ENCODE measurements around the gene RMND5A.
A peak's percentile ranks its signal among the peaks of the same experiment; 100 is the strongest.
"Not testable (repeated sequence)": the region's sequence is repeated elsewhere in the genome, so short reads cannot be mapped to it uniquely, and the experiment has no call there.

Gene RMND5A

GRCh38 chr2:86686460-86686859 lies 33.6 kb upstream of the RMND5A start:
- Histone ChIP-seq H3K9ac (ENCODE audit: low read depth, low read length) (no peak overlapping the region), H3K4me2 (ENCODE audit: low read length) (no peak overlapping the region), H3K9me3 (replicated peaks; ENCODE audit: low read length) (no peaks in the 10 kb centered on the region), H3K27me3 (ENCODE audit: control insufficient read depth, insufficient read depth, low read length) (no peaks in the 10 kb centered on the region), H3K4me3 (ENCODE audit: low read length) (no peak overlapping the region), H3K36me3 (ENCODE audit: insufficient read depth, low read length) (no peaks in the 10 kb centered on the region), H3K4me1 (ENCODE audit: control insufficient read depth, insufficient read depth, low read length) (no peaks in the 10 kb centered on the region)

- no peaks in the 10 kb centered on the region for H3K4me1 ChIP-seq (ENCODE audit: control insufficient read depth, insufficient read depth, low read length)
These were observed 33.2 kb upstream of the RMND5A start for GRCh38 chr2:86686905-86687304.

DNA sequence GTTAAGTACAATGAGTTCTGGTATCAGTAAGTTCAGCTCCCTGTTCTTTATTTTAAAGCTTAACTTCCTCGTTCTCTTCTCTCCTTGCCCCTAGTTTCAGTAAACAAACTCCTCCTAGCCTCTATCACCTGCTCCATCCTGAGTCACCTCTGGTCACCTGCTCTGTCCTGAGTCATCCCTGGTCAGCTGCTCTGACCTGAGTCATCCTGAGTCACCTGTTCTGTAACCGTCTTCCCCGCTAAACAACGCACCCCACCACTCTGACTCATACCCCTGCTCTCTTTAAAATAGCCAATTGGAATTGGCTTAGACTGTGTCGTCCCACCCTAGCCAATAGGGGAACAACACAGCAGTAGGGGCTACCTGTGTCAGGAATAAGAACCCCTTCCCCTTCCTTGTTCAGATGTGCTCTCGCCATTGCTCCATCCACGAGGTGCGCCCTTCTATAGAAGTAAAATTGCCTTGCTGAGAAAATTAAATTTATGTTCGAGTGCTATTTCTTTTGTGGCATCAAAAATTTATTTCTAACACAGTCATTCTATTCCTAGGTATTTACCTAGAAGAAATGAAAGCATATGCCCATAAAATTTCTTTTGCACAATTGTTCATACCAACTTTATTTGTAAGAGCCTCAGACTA lies 24.9 kb upstream of the RMND5A start:
- Histone ChIP-seq H3K9ac (ENCODE audit: low read depth, low read length) (no peak overlapping the region), H3K4me3 (ENCODE audit: low read length) (no peak overlapping the region), H3K4me1 (ENCODE audit: control insufficient read depth, insufficient read depth, low read length) (peaks cover 2% of the 10 kb centered on the region), H3K36me3 (ENCODE audit: insufficient read depth, low read length) (no peaks in the 10 kb centered on the region), H3K9me3 (replicated peaks; ENCODE audit: low read length) (peaks cover 3% of the 10 kb centered on the region), H3K4me2 (ENCODE audit: low read length) (no peak overlapping the region), H3K27me3 (ENCODE audit: control insufficient read depth, insufficient read depth, low read length) (no peaks in the 10 kb centered on the region)

More at GRCh38 chr2:86686905-86687304, 33.2 kb upstream of the RMND5A start:
- Histone ChIP-seq H3K4me3 (ENCODE audit: low read length) (no peak overlapping the region), H3K36me3 (ENCODE audit: insufficient read depth, low read length) (no peaks in the 10 kb centered on the region), H3K27me3 (ENCODE audit: control insufficient read depth, insufficient read depth, low read length) (no peaks in the 10 kb centered on the region), H3K4me2 (ENCODE audit: low read length) (no peak overlapping the region), H3K9ac (ENCODE audit: low read depth, low read length) (no peak overlapping the region), H3K9me3 (replicated peaks; ENCODE audit: low read length) (no peaks in the 10 kb centered on the region)

DNA sequence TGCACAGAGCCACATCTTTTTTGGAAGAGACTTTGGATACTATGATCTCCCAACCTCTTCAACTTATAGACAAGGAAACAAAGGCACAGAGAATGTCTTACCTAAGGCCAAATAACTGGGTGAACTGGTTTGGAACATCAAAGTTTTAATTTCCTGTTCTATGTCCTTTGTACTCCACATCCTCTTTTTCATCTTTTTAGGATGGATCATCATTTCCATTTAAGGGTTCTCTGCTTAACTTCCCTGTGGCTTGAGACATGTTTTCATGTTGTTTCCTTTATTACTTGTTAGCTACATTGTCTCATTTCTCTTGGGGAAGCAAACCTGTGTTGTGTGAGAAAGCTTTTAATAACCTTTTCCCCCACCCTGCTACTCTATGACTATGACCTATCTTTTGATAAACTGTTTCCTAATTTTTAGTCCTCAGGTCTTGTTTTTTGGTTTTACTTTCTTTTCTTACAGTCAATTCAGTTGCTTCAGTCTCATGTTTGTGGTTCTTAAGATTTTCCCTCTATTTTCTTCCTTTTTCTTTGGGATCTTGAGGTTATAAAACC lies 22.5 kb upstream of the RMND5A start:
- Histone ChIP-seq H3K9me3 (replicated peaks; ENCODE audit: low read length) (peaks cover 3% of the 10 kb centered on the region), H3K4me2 (ENCODE audit: low read length) (no peak overlapping the region), H3K4me3 (ENCODE audit: low read length) (no peak overlapping the region), H3K36me3 (ENCODE audit: insufficient read depth, low read length) (no peaks in the 10 kb centered on the region), H3K9ac (ENCODE audit: low read depth, low read length) (no peak overlapping the region), H3K27me3 (ENCODE audit: control insufficient read depth, insufficient read depth, low read length) (no peaks in the 10 kb centered on the region), H3K4me1 (ENCODE audit: control insufficient read depth, insufficient read depth, low read length) (peaks cover 3% of the 10 kb centered on the region)

- no peak overlapping the region for H3K4me2 ChIP-seq (ENCODE audit: low read length)
- H3K4me1 ChIP-seq (ENCODE audit: control insufficient read depth, insufficient read depth, low read length): peaks cover 16% of the 10 kb centered on the region
- H3K36me3 ChIP-seq (ENCODE audit: insufficient read depth, low read length): no peaks in the 10 kb centered on the region
- H3K9ac ChIP-seq (ENCODE audit: low read depth, low read length): no peak overlapping the region
- peaks cover 2% of the 10 kb centered on the region for H3K9me3 ChIP-seq (replicated peaks; ENCODE audit: low read length)
- H3K27me3 ChIP-seq (ENCODE audit: control insufficient read depth, insufficient read depth, low read length): no peaks in the 10 kb centered on the region
- no peak overlapping the region for H3K4me3 ChIP-seq (ENCODE audit: low read length)
These were observed 19.4 kb upstream of the RMND5A start for GRCh38 chr2:86700690-86701089.

GRCh38 chr2:86703704-86704361 lies 16.3 kb upstream of the RMND5A start:
- no peaks in the 10 kb centered on the region for H3K27me3 ChIP-seq (ENCODE audit: control insufficient read depth, insufficient read depth, low read length)
- peak overlapping the region; percentile 66 for H3K4me2 ChIP-seq (ENCODE audit: low read length)
- no peaks in the 10 kb centered on the region for H3K9me3 ChIP-seq (replicated peaks; ENCODE audit: low read length)
- peaks cover 16% of the 10 kb centered on the region for H3K4me1 ChIP-seq (ENCODE audit: control insufficient read depth, insufficient read depth, low read length)
- H3K9ac ChIP-seq (ENCODE audit: low read depth, low read length): peak overlapping the region; percentile 33
- peak overlapping the region; percentile 7 for H3K4me3 ChIP-seq (ENCODE audit: low read length)
- no peaks in the 10 kb centered on the region for H3K36me3 ChIP-seq (ENCODE audit: insufficient read depth, low read length)

- H3K9ac ChIP-seq (ENCODE audit: low read depth, low read length): peak overlapping the region; percentile 33
- peaks cover 16% of the 10 kb centered on the region for H3K4me1 ChIP-seq (ENCODE audit: control insufficient read depth, insufficient read depth, low read length)
- peak overlapping the region; percentile 66 for H3K4me2 ChIP-seq (ENCODE audit: low read length)
- no peak overlapping the region for H3K4me3 ChIP-seq (ENCODE audit: low read length)
- H3K36me3 ChIP-seq (ENCODE audit: insufficient read depth, low read length): no peaks in the 10 kb centered on the region
- no peaks in the 10 kb centered on the region for H3K27me3 ChIP-seq (ENCODE audit: control insufficient read depth, insufficient read depth, low read length)
- H3K9me3 ChIP-seq (replicated peaks; ENCODE audit: low read length): no peaks in the 10 kb centered on the region
These were observed 15.6 kb upstream of the RMND5A start for GRCh38 chr2:86704459-86704971.

GRCh38 chr2:86706220-86706619 lies 13.9 kb upstream of the RMND5A start:
- Histone ChIP-seq H3K4me3 (ENCODE audit: low read length) (no peak overlapping the region), H3K27me3 (ENCODE audit: control insufficient read depth, insufficient read depth, low read length) (no peaks in the 10 kb centered on the region), H3K4me2 (ENCODE audit: low read length) (no peak overlapping the region), H3K4me1 (ENCODE audit: control insufficient read depth, insufficient read depth, low read length) (peaks cover 13% of the 10 kb centered on the region), H3K9ac (ENCODE audit: low read depth, low read length) (no peak overlapping the region), H3K36me3 (ENCODE audit: insufficient read depth, low read length) (no peaks in the 10 kb centered on the region), H3K9me3 (replicated peaks; ENCODE audit: low read length) (no peaks in the 10 kb centered on the region)

- peaks cover 13% of the 10 kb centered on the region for H3K4me1 ChIP-seq (ENCODE audit: control insufficient read depth, insufficient read depth, low read length)
- H3K4me3 ChIP-seq (ENCODE audit: low read length): no peak overlapping the region
- H3K9ac ChIP-seq (ENCODE audit: low read depth, low read length): no peak overlapping the region
- H3K27me3 ChIP-seq (ENCODE audit: control insufficient read depth, insufficient read depth, low read length): no peaks in the 10 kb centered on the region
- no peaks in the 10 kb centered on the region for H3K9me3 ChIP-seq (replicated peaks; ENCODE audit: low read length)
- no peak overlapping the region for H3K4me2 ChIP-seq (ENCODE audit: low read length)
- H3K36me3 ChIP-seq (ENCODE audit: insufficient read depth, low read length): no peaks in the 10 kb centered on the region
These were observed 13.2 kb upstream of the RMND5A start for GRCh38 chr2:86706935-86707334.

GRCh38 chr2:86708126-86708525 lies 12.0 kb upstream of the RMND5A start:
- H3K9me3 ChIP-seq (replicated peaks; ENCODE audit: low read length); H3K36me3 ChIP-seq (ENCODE audit: insufficient read depth, low read length); H3K9ac ChIP-seq (ENCODE audit: low read depth, low read length); H3K27me3 ChIP-seq (ENCODE audit: control insufficient read depth, insufficient read depth, low read length); H3K4me3 ChIP-seq (ENCODE audit: low read length); H3K4me2 ChIP-seq (ENCODE audit: low read length): not testable (repeated sequence)
- H3K4me1 ChIP-seq (ENCODE audit: control insufficient read depth, insufficient read depth, low read length): peaks cover 13% of the 10 kb centered on the region

DNA sequence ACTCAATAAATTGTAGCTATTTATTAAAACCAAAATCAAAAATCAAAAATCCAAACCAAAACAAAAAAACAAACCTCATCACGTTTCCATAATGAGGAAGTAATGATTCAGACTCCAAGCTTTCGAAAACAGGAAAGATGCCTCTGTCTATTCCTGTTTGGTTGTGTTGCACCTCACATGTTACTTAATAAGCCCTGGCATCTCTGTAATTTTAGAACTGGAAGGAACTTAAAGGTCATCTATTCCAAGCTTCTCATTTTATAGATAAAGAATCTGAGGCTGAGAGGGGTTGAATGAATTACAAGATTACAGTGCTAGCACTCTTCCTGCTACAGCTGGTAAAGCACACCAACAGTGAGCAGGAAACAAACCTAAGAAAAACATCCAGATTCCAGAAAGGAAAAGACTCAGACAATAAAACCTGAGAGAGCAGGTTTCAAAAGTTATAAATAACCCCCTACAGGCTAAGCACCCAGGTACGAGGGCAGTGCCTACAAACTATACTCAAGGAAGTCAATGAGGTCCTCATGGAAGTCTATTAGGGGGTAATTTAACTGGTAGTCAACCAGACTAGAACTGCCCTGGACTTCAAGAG lies 5.4 kb upstream of the RMND5A start:
- H3K4me2 ChIP-seq (ENCODE audit: low read length): not testable (repeated sequence)

More for the DNA sequence above, 5.4 kb upstream of the RMND5A start:
- not testable (repeated sequence) for H3K9me3 ChIP-seq (replicated peaks; ENCODE audit: low read length); H3K9ac ChIP-seq (ENCODE audit: low read depth, low read length); H3K36me3 ChIP-seq (ENCODE audit: insufficient read depth, low read length); H3K4me3 ChIP-seq (ENCODE audit: low read length); H3K4me1 ChIP-seq (ENCODE audit: control insufficient read depth, insufficient read depth, low read length); H3K27me3 ChIP-seq (ENCODE audit: control insufficient read depth, insufficient read depth, low read length)

Measured in skeletal muscle satellite cell (primary cell).